HG03565 (cell line): ENCODE results near the gene MORN3.
"Not testable (repeated sequence)": the region's sequence is repeated elsewhere in the genome, so short reads cannot be mapped to it uniquely, and the experiment has no call there.

Experiments
- ATAC-seq: cut with Tn5 transposase; IDR thresholded peaks from one replicate; pipeline ENCODE4 v1.9.1; 2021; ENCODE audit warnings: mild to moderate bottlenecking, moderate library complexity; ENCODE audit not compliant: unreplicated experiment

Gene MORN3

DNA sequence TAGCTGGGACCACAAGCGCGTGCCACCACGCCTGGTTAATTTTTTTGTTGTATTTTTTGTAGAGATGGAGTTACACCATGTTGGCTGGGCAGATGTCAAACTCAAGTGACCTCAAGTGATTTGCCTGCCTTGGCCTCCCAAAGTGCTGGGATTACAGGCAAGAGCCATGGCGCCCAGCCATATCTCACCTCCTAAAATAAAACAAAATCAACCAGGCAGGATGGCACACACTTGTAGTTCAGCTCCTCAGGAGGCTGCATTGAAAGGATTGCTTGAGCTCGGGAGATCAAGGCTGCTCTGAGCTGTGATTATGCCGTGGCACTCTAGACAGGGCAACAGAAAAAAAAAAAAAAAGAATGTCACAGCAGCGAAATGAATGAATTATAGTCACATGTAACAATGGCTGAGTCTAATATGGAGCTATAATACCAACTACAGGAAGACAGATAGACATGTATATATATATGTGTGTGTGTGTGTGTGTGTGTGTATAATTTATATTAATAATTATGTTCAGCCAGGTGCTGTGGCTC, 23.8 kb upstream of the MORN3 start:
- no peak for ATAC-seq

DNA sequence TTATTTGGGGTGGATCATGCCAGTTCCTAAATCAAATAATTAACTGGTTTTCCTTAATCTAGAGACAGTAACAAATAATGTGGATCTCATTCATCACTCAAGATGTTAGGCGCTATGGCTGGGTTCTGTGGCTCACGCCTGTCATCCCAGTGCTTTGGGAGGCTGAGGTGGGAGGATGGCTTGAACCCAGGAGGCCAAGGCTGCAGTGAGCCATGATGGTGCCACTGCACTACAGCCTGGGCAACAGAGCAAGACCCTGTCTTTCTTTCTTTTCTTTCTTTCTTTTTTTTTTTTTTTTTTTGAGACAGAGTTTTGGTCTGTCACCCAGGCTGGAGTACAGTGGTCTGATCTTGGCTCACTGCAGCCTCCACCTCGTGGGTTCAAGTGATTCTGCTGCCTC, 23.3 kb upstream of the MORN3 start:
- not testable (repeated sequence) for ATAC-seq

DNA sequence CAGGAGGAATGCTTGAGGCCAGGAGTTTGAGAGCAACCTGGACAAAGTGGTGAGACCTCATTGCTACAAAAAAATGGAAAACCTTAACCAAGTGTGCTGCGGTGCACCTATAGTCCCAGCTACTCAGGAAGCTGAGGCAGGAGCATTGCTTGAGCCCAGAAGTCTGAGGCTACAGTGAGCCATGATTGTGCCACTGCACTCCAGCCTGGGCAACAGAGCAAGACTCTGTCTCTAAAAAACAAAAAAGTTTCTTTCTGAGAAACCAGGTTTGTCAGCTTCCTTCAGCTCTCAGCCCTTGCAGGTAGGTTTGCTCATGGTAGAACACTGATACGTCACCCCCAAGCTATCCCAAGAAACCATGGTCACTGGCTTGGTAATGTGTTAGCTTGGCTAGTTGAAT, 20.0 kb upstream of the MORN3 start:
- ATAC-seq = no peak

DNA sequence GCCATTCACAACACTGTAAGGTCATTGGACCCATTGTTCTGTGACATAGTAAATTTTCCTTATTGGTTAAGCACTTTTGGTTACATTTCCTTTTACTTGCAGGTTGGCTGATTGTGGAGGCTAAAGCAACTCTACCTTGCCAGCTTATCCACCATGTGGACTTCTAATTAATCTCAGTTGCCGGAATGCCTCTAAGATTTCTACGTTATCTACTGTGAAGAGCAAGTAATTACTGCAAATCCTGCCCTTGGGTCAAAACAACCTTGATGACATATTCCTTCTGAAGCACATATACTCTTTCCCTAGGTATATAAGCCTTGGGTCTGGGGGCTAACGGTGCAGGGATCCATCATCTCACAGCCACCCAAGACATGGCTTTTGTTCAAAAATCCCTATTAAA, 19.5 kb upstream of the MORN3 start:
- no peak for ATAC-seq

DNA sequence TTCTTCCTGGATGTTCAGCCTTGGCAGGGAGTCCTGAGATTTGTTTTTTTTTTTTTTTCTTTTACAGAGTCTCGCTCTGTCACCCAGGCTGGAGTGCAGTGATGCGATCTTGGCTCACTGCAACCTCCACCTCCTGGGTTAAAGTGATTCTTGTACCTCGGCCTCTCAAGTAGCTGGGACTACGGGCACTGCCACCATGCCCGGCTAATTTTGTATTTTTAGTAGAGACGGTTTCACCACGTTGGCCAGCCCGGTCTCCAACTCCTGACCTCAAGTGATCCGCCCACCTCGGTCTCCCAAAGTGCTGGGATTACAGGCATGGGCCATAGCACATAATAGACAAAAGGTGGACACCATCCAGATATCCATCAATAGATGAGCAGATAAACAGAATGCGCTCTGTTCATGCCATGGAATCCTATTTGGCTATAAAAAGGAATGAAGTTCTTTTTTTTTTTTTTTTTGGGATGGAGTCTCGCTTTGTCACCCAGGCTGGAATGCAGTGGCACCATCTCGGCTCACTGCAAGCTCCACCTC, 10.3 kb upstream of the MORN3 start:
- not testable (repeated sequence) for ATAC-seq

DNA sequence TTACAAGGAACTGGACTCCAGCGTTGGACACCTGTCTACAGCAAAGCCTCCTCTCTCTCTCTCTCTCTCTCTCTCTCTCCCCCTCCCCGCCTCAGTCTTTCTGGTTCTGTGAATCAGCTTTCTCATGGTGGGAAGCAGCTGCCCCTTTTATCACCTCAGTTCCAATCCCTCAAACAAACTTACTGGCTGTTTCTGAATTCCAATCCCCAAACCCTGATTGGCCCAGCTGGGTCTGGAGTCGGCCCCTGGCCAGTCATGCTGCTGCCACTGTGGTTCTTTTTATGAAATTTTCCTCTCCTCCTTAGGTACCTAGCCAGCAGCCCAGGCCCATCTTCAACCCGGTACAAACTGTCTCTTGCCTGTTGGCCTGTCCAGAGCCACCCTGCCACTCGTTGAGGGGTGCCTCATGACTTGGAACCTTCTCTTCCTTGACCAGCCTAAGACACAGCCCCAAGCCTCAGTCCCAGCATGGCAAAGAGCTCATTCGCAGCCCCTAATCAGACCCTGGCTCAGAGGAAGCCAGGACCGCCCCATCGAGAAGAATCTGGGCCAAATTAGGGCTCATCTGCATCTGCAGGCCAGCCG, 9.4 kb upstream of the MORN3 start:
- ATAC-seq = no peak

DNA sequence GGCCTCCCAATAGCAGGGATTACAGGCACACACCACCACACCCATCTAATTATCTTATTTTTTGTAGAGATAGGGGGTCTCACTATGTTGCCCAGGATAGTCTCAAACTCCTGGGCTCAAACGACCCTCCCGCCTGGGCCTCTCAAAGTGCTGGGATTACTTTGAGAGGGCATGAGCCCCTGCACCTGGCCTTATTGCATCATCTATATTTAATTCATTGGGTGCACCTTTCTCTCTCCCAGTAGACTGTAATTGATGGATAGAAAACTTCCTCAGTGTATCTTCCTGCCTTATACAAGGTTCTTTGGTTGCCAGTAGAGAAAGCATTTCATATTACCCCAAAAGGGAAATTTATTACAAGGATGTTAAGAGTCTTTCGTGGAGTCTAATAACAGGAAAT, 8.9 kb upstream of the MORN3 start:
- no peak for ATAC-seq

DNA sequence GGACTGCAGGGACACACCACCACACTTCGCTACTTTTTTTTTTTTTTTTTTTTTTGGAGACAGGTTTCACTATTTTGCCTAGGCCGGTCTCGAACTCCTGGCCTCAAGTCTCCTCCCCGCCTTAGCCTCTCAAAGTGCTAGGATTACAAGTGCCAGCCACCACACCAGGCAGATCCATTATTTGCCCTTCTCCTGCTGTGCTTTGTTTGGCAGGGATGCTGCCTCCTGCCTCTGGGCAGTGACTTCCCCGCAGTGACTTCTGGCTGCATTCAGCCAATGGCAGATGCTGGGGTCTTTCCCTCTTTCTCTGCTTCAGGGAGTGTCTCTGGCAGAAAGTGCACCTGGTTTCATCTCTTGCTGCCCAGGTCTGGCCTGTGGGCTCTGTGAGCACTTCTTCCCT, 6.7 kb upstream of the MORN3 start:
- no peak for ATAC-seq

DNA sequence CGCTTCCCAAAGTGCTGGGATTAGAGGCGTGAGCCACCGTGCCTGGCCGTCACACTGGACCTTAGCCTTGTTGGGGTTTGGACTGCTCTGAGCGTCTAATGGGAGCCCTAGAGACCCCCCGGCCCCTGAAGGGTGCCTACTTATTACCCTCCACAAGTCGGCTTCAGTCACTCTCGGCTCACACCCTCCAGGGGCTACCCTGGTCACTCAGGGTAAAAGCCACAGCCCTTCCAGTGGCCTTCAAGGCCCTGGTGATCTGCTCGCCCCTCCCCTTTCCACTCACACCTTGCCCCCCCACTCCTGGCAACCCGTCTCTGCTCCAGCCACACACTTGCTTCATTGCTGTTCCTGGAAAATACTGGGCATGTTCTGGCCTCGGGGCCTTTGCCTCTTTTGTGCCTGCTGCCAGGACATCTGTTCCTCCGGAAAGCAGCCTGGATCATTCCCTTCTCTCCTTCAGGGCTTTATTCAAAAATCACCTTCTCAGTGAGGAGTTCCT, 3.6 kb upstream of the MORN3 start:
- ATAC-seq = no peak

DNA sequence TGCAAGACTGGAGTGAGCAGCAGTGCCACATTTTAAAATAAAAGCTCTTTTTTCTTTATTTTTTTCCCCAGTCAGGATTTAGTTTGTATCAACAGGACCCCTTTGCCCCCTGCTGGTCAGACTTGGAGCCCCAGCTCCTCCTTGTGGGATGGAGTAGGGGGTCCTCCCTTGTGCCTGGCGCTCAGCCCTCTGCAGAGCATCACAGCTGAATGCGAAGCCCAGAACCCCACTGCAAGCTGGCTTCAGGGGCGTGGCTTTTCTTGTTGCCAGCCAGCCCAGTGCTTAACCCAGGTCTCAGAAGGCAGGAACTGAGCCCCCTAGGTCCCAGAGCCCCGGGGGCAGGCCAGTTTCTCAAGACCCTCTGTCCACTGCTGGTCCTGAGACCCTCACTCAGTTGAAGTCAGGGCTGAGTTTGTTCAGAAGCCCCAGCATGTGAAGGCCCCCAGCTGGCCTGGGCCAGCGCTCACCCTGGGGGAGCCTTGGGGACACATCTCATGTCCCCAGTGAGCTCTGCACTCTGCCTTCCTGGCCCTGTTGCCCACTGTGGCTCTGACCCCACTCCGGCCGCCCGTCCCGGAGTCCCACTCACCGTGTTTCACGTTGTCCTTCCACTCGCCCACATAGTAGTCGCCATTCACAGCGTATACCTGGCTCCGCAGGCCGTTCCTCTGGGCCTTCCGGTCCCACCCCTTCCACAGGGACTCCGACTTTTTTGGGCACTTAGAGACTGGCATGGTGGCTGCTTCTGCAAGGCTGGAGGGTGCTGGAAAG, 519 bp downstream of the MORN3 start:
- ATAC-seq = no peak

DNA sequence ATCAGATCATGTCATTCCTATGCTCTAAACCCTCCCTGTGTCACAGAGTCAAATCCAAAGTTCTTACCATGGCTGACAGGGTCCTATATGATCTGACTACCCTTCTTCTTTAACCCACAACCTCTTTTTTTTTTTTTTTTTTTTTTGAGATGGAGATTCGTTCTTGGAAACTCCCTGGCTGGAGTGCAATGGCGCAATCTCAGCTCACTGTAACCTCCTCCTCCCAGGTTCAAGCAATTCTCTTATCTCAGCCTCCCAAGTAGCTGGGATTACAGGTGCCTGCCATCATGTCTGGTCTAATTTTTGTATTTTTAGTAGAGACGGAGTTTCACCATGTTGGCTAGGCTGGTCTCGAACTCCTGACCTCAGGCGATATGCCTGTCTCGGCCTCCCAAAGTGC, 2.6 kb downstream of the MORN3 start:
- ATAC-seq = not testable (repeated sequence)

DNA sequence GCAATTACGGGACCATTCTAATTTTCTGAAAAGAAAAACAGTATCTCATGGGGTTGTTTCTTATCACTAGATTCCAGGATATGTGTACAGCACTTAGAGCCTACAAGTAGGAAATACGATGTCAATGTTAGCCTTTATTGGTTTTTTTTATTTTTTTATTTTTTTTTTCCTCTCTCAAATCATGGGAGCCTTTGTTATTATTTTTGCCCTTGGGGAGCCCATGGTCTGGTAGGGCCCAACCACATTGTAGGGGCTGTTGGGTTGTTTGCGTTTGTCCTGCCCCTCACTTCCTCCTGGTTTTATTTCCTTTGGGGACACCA, 5.9 kb downstream of the MORN3 start:
- no peak for ATAC-seq

DNA sequence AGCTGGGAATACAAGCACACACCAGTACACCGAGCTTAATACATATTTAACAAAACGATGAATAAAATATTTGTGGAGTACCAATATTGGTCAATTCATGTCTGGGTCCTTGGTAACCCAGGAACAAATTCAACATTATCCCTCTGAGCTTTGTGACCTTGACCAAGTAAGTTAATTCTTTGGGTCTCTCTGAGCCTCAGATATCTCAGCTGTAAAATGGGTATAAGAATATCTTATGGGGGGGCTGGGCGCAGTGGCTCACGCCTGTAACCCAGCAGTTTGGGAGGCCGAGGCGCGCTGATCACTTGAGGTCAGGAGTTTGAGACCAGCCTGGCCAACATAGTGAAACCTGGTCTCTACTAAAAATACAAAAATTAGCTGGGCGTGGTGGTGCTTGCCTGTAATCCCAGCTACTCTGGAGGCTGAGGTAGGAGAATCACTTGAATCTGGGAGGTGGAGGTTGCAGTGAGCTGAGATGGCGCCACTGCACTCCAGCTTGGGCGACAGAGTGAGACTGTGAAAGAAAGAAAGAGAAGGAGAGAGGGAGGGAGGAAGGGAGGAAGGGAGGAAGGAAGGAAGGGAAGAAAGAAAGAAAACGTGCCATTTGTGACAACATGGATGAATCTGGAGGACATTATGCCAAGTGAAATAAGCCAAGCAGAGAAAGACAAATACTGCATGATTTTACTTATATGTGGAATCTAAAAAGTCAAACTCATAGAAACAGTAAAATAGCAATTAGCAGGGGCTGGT, 7.9 kb downstream of the MORN3 start:
- not testable (repeated sequence) for ATAC-seq

DNA sequence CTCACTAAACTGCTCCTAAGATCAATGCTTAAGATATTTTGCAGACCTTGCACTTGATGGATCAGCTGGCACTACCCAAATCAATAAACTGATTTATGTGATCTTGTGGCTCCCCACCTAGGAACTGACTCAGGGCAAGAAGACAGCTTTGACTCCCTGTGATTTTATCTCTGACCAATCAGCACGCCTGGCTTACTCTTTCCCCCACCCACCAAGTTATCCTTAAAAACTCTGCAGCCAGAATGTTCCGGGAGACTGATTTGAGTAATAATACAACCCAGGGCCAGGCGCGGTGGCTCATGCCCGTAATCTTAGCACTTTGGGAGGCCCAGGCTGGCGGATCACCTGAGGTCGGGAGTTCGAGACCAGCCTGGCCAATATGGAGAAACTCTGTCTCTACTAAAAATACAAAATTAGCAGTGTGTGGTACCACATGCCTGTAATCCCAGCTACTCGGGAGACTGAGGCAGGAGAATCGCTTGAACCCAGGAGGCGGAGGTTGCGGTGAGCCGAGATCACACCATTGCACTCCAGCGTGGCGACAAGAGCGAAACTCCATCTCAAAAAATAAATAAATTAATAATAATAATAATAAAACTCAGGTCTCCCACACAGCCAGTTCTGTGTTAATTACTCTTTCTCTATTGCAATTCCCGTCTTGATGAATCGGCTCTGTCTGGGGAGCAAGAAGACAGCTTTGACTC, 12.0 kb downstream of the MORN3 start:
- ATAC-seq = no peak

DNA sequence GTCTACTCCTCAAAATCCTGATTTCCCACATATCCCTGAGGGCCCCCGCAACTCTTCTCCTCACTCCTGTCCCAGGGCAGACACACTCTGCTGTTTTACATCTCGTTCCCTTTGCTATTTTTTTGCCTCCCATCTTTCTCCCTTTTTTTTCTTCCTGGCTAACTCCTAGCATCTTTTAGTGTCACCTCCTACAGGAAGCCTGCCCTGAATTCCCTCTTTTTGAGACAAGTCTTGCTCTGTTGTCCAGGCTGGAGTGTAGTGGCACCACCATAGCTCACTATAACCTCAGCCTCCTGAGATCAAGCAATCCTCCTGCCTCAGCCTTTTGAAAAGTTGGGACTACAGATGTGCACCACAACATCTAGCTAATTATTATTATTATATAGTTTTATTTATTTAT, 13.3 kb downstream of the MORN3 start:
- no peak for ATAC-seq

DNA sequence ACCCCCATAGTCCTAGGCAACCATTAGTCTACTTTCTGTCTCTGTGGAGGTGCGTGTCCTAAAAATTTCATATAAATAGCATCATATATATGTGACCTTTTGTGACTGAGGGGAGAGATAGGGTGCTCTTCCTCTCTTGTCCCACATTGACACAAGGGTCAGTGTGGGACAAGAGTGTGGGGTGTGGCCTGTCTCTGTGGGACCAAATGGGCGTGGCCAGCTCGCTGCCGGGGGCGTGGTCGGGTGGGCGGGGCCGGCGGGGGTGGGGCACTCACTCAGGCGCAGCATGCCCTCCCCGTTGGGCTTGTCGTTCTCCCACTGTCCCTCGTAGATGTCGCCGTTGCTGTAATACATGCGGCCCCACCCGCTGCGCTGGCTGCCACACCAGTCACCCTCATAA, 15.5 kb downstream of the MORN3 start:
- no peak for ATAC-seq

DNA sequence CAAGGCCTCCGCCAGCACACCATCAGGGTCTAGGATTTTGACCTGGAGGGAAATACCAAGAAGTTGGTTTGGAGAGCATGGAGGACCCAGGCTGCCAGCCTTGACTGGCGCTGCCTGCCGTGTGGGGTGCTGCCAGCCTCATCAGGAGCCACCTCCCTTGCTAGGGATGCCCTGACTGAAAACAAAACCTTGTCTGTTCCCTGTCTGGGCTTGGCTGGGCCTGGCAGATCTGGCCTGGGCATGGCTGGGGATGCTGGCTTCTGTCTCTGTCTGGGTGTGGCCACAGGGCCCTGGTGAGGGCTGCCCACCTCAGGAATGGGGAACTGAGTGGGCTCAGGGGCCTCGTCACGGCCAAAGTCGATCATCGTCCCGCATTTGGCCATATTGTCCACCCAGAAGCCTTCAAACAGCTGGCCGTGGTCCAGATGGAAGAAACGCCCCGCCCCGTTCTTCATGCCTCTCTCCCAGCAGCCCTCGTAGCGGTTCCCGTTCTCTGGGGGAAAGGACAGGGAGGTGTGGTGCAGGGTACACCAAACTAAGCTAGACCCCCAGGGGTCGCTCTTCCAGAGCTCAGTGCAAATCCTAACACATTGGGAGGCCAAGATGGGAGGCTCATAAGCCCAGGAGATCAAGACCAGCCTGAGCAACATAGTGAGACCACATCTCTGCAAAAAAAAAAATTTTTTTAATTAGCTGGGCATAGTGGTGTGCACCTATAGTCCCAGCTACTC, 16.5 kb downstream of the MORN3 start:
- no peak for ATAC-seq

DNA sequence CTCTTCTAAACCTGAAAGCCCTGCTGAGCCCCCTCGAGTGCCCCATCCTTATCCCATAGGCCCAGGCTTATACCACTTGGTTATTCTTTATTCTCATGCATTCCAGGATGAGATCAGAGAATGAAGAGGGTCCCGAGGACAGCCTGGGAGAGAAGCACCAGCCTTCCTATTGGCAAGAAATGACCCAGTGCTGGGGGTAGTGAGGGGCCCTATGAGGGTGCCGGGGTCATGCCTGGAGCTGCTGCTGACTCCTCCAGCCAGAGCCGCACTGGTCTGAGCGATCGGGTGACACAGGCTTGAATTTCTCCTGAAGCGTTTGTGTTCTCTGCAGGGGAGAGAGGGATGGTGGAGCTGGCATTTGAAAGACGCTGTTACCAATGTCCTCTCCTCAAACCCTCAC, 18.1 kb downstream of the MORN3 start:
- ATAC-seq = no peak

DNA sequence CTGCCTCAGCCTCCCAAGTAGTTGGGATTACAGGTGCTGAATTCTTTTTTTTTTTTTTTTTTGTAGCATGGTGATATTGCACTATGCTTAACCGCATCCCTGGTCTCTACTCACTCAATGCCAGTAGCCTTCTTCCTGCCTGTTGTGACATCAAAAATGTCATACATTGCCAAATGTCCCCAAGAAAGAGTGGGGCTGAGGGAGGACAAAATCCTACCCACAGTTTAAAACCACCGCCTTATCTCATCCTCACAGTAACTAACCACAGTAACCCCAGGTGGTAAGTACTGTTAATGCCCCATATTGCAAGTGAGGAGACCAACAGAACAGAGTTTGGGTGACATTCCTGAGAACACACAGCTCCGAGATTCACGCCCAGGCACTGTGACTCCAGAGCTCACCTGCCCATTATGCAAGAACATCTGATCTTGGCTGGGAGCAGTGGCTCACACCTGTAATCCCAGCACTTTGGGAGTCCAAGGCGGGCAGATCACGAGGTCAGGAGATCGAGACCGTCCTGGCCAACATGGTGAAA, 19.6 kb downstream of the MORN3 start:
- ATAC-seq = no peak

DNA sequence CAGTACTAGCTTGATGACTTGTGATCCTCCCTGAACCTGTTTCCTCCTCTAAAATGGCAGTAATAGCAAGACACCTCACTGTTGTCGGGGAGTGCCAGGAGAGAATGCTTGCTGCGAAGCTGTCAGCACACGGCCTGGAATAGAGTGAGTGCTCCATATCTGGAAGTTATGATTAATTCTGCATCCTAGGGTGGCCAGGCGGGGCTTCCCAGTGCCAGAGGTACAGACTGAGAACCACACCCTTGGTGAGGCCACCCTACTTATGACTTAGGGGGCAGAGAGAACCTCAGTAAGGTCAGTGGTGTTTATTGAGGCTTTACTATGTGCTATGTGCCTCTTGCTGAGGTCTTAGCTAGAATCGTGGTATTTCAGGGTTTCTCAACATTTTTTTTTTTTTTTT, 20.1 kb downstream of the MORN3 start:
- ATAC-seq = no peak
